Glutamatergic neuron (in vitro differentiated cells): ENCODE results near the gene ANGPTL2. TPM values are rescaled to one million over a fixed set of nuclear protein-coding genes. Genes with fewer than 3 reads are reported as not detected.

ENCODE experiments used
- DNase-seq: peaks from one replicate; pipeline ENCODE4 v3.0.0; 2022
- H3K27ac Mint-ChIP-seq: one replicate; pipeline ENCODE4 v1.8.0; 2020; ENCODE audit warnings: mild to moderate bottlenecking, mixed read lengths, inconsistent platforms; ENCODE audit not compliant: unreplicated experiment
- H3K27me3 Mint-ChIP-seq: one replicate; pipeline ENCODE4 v1.8.0; 2020; ENCODE audit warnings: mild to moderate bottlenecking, moderate library complexity, mixed read lengths, inconsistent platforms; ENCODE audit not compliant: unreplicated experiment
- H3K36me3 Mint-ChIP-seq: one replicate; pipeline ENCODE4 v1.8.0; 2020; ENCODE audit warnings: mild to moderate bottlenecking, mixed read lengths, inconsistent platforms; ENCODE audit not compliant: unreplicated experiment
- H3K4me1 Mint-ChIP-seq: one replicate; pipeline ENCODE4 v1.8.0; 2020; ENCODE audit warnings: mild to moderate bottlenecking, low read depth, mixed read lengths, inconsistent platforms; ENCODE audit not compliant: unreplicated experiment
- H3K4me3 Mint-ChIP-seq: one replicate; pipeline ENCODE4 v1.8.0; 2020; ENCODE audit warnings: mild to moderate bottlenecking, mixed read lengths, inconsistent platforms; ENCODE audit not compliant: unreplicated experiment
- H3K9me3 Mint-ChIP-seq: one replicate; pipeline ENCODE4 v1.8.0; 2020; ENCODE audit warnings: mild to moderate bottlenecking, moderate library complexity, mixed read lengths, inconsistent platforms; ENCODE audit not compliant: unreplicated experiment
- total RNA-seq: library from RNA; stranded (reverse); fragmentation: NEBNext Ultra II Directional; extraction: Animal tissue kit (Norgen Biotek cat#: 25700); gene quantifications from one replicate; pipeline ENCODE4 v1.2.1, GENCODE V29; 2021; ENCODE audit not compliant: unreplicated experiment
- TF ChIP-seq, protein P1 (sequence below): fragments of 200-600 bp; sonication (generic); IDR thresholded peaks from one replicate; pipeline ENCODE4 v1.5.0; 2021; ENCODE audit not compliant: partially characterized antibody, unreplicated experiment

Gene ANGPTL2
- total RNA-seq, 1 donor from 2014 or later: 55.5 TPM

DNA sequence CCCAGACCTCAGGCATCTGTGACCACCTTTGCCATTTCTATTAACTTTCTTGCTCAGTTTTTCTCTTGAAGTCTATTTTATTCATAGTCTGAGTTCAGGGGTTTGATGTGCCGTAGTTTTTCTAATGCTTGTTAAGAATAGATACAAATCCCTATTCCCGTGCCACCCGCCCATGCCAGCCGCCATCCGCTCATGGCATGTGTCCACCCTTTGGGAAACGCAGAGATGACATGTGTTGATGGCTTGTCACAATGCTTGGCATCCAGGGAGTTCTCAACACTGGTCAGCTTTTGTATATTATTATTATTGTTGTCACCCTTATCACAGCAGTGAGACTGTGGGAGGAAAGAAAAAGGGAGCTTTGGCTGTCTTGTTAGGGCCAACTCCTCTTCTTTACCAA lies 17.3 kb upstream of the ANGPTL2 start:
- Mint-ChIP-seq H3K27ac (no peak overlapping the region), H3K4me3 (no peak overlapping the region), H3K36me3 (peaks cover 4% of the 10 kb centered on the region), H3K27me3 (no peaks in the 10 kb centered on the region), H3K9me3 (peaks cover 7% of the 10 kb centered on the region), H3K4me1 (peaks cover 19% of the 10 kb centered on the region)
- TF ChIP-seq, protein P1, sequence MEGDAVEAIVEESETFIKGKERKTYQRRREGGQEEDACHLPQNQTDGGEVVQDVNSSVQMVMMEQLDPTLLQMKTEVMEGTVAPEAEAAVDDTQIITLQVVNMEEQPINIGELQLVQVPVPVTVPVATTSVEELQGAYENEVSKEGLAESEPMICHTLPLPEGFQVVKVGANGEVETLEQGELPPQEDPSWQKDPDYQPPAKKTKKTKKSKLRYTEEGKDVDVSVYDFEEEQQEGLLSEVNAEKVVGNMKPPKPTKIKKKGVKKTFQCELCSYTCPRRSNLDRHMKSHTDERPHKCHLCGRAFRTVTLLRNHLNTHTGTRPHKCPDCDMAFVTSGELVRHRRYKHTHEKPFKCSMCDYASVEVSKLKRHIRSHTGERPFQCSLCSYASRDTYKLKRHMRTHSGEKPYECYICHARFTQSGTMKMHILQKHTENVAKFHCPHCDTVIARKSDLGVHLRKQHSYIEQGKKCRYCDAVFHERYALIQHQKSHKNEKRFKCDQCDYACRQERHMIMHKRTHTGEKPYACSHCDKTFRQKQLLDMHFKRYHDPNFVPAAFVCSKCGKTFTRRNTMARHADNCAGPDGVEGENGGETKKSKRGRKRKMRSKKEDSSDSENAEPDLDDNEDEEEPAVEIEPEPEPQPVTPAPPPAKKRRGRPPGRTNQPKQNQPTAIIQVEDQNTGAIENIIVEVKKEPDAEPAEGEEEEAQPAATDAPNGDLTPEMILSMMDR: no peak
- no peak for DNase-seq

DNA sequence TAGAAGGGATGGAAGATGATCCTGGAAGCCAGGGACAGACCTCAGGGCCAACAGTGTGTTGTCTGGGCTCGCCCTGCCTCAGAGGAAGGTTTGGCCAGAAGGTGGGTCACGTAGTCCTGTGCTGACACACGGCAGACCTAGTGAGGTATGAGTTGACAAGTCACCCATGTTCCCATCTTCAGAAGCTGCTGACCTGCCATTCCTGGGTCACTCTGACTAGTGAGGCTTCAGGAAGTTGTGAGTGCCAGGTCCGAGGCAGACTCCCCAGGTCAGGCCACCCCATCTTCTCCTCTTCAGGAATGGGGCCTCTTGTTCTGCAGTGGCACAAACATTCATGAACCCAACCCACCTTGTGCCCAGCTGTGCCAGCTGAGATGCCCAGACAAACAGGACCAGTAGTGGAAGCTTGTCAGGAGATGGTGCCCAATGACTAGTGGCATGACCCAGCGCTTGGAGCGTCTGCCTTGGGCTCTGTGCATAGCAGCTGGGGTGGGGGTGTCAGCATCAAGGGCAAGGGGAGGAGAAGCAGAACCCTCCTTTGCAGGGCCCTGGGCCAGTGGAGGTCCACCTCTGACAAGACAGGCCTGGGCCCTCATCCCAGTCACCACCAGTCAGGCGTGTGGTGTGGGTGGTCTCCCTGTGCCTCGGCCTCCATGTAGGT lies 16.8 kb upstream of the ANGPTL2 start:
- peaks cover 4% of the 10 kb centered on the region for H3K36me3 Mint-ChIP-seq
- no peak overlapping the region for H3K4me3 Mint-ChIP-seq
- no peaks in the 10 kb centered on the region for H3K27me3 Mint-ChIP-seq
- no peak overlapping the region for H3K27ac Mint-ChIP-seq
- DNase-seq: no peak
- peaks cover 7% of the 10 kb centered on the region for H3K9me3 Mint-ChIP-seq
- TF ChIP-seq, protein P1: no peak
- peaks cover 24% of the 10 kb centered on the region for H3K4me1 Mint-ChIP-seq

DNA sequence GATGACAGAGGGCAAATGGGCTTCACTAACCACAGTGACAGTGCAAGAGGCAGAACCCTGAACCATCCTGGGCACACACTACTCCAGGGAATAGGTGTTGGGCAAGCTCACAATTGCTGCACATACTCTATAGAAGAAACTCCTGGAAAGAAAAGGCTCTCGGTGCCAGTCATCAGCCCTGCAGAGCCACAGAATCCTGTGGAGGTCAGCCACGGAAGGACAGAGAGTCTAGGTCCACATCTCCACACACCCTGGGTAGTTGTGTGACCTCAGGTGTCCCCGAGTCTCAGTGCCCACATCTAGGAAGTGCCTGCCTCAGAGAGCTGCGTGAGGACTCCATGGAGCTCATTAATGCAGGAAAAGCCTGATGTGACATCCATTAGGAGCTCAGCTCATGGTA lies 16.0 kb upstream of the ANGPTL2 start:
- TF ChIP-seq, protein P1: no peak
- Mint-ChIP-seq H3K4me3 (no peak overlapping the region), H3K27me3 (peaks cover 4% of the 10 kb centered on the region), H3K9me3 (peaks cover 7% of the 10 kb centered on the region), H3K4me1 (peaks cover 31% of the 10 kb centered on the region), H3K27ac (no peak overlapping the region), H3K36me3 (peaks cover 4% of the 10 kb centered on the region)
- no peak for DNase-seq

DNA sequence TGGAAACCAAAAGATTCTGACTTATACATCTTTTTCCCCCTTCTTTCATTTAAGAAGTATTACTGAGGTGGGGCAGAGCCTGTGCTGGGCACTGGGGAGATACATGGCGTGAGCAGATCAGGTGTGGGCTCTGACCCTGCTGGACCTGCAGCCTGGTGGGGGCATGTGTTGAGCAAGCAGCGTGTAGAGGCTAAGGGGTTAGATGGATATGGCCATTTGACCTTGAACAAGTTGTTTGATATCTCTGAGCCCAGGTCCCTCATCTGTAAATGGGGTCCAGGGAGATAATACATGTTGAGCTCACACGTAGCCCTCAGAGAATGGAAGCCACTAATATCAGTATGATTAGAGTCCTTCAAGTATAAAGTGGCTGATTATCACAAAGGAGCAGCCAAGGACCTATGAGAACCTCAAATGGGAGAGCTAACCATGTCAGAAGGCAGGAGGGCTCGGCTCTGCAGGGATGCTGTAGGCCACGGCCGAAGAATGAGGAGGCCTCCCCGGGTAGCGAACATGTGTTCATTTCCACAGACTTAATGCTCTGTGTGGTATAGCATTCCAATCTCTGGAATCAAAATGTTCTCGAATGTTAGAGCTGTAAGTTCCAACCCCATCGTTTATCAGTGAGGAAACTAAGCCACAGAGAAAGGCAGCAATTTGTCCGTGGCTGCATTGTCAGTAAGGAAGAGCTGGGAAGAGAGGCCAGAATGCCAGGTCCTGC lies 15.4 kb upstream of the ANGPTL2 start:
- H3K27ac Mint-ChIP-seq: no peak overlapping the region
- no peak overlapping the region for H3K4me3 Mint-ChIP-seq

More for the DNA sequence above, 15.4 kb upstream of the ANGPTL2 start:
- Mint-ChIP-seq H3K9me3 (peaks cover 7% of the 10 kb centered on the region), H3K27me3 (peaks cover 4% of the 10 kb centered on the region), H3K4me1 (peaks cover 33% of the 10 kb centered on the region), H3K36me3 (peaks cover 4% of the 10 kb centered on the region)
- DNase-seq: no peak
- TF ChIP-seq, protein P1: no peak
